Measurements from ENCODE around the gene NPIPA7.
"Not testable (repeated sequence)": the region's sequence is repeated elsewhere in the genome, so short reads cannot be mapped to it uniquely, and the experiment has no call there.

Gene NPIPA7

DNA sequence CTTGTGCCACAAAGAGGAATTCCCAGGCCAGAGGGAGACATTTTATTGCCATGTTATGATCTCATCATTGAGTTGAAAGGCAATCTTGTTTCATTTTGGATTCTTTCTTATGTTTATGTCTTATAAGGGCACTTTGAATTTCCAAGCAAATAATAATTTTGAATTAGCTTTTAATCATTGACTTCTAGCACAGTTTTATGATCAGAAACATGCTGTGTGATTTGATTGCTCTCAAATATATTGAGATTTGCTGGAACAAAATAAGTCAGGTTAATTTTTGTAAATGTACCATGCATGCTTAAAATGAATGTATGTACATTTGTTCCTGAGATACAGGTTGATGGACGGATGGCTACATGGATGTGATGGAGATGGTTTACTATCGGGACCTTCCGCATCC is at the start of gene NPIPA7:
Gene NPIPA7 (plus strand): TSS at position 301 of the 400 bp plus-strand sequence. CDS start 105 bp downstream, outside the sequence.
- DNase-seq (ENCODE audit: low spot score); in situ Hi-C loops (cut with MboI; ENCODE audit: low pct_unique_long_range_greater_than_20kb, low sequenced_read_pairs, unreplicated experiment): not testable (repeated sequence)

DNA sequence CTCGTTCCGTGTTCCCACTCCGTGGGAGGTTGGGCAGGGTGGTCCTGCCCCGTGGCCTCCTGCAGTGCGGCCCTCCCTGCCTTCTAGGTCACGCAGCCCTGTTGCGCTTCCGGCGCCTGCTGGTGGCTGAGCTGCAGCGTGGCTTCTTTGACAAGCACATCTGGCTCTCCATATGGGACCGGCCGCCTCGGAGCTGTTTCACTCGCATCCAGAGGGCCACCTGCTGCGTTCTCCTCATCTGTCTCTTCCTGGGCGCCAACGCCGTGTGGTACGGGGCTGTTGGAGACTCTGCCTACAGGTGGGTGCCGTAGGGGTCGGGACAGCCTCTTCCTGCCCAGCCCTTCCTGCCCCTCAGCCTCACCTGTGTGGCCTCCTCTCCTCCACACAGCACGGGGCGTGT is 47.5 kb upstream of the NPIPA7 start:
- DNase-seq (ENCODE audit: low spot score); in situ Hi-C loops (cut with MboI; ENCODE audit: low pct_unique_long_range_greater_than_20kb, low sequenced_read_pairs, unreplicated experiment): not testable (repeated sequence)

DNA sequence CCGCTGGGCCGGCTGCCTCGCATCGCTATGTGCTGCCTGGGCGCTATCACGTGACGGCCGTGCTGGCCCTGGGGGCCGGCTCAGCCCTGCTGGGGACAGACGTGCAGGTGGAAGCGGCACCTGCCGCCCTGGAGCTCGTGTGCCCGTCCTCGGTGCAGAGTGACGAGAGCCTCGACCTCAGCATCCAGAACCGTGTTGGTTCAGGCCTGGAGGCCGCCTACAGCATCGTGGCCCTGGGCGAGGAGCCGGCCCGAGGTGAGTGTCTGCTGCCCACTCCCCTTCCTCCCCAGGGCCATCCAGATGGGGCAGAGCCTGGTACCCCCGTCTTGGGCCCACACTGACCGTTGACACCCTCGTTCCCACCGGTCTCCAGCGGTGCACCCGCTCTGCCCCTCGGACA is 21.4 kb upstream of the NPIPA7 start:
- DNase-seq (ENCODE audit: low spot score); in situ Hi-C loops (cut with MboI; ENCODE audit: low pct_unique_long_range_greater_than_20kb, low sequenced_read_pairs, unreplicated experiment): not testable (repeated sequence)

DNA sequence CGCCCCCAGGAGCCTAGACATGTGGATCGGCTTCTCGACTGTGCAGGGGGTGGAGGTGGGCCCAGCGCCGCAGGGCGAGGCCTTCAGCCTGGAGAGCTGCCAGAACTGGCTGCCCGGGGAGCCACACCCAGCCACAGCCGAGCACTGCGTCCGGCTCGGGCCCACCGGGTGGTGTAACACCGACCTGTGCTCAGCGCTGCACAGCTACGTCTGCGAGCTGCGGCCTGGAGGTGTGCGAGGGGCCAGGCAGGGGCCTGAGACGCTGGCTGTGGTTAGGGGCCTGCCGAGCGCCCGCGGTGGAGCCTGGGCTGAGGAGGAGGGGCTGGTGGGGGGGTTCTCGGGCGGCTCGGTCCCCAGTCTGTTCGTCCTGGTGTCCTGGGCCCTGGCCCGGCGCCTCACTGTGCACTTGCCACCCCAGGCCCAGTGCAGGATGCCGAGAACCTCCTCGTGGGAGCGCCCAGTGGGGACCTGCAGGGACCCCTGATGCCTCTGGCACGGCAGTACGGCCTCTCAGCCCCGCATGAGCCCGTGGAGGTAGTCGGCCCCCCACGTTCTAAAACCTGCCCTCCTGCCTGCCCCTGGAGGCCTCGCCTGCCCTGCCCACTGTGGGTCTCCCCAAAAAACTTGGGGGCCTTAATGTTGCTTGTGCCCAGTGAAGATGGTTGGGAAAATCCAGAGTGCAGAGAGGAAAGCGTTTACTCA is 20.2 kb upstream of the NPIPA7 start:
- in situ Hi-C loops (cut with MboI; ENCODE audit: low pct_unique_long_range_greater_than_20kb, low sequenced_read_pairs, unreplicated experiment); DNase-seq (ENCODE audit: low spot score): not testable (repeated sequence)

DNA sequence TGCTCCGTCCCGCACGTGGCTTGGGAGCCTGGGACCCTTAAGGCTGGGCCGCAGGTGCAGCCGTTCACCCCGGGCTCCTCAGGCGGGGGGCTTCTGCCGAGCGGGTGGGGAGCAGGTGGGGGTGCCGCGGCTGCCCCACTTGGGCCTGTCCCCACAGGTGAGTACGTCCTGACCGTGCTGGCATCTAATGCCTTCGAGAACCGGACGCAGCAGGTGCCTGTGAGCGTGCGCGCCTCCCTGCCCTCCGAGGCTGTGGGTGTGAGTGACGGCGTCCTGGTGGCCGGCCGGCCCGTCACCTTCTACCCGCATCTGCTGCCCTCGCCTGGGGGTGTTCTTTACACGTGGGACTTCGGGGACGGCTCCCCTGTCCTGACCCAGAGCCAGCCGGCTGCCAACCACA is 15.3 kb upstream of the NPIPA7 start:
- not testable (repeated sequence) for DNase-seq (ENCODE audit: low spot score)

DNA sequence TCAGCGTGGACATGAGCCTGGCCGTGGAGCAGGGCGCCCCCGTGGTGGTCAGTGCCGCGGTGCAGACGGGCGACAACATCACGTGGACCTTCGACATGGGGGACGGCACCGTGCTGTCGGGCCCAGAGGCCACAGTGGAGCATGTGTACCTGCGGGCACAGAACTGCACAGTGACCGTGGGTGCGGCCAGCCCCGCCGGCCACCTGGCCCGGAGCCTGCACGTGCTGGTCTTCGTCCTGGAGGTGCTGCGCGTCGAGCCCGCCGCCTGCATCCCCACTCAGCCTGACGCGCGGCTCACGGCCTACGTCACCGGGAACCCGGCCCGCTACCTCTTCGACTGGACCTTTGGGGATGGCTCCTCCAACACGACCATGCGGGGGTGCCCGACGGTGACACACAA is 14.8 kb upstream of the NPIPA7 start:
- in situ Hi-C loops (cut with MboI; ENCODE audit: low pct_unique_long_range_greater_than_20kb, low sequenced_read_pairs, unreplicated experiment): not testable (repeated sequence)

More for the DNA sequence above, 15.3 kb upstream of the NPIPA7 start:
- in situ Hi-C loops (cut with MboI; ENCODE audit: low pct_unique_long_range_greater_than_20kb, low sequenced_read_pairs, unreplicated experiment): not testable (repeated sequence)

DNA sequence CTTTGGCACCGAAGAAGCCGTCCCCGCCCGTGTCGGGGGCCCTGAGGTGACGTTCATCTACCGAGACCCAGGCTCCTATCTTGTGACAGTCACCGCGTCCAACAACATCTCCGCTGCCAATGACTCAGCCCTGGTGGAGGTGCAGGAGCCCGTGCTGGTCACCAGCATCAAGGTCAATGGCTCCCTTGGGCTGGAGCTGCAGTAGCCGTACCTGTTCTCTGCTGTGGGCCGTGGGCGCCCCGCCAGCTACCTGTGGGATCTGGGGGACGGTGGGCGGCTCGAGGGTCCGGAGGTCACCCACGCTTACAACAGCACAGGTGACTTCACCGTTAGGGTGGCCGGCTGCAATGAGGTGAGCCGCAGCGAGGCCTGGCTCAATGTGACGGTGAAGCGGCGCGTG is 14.2 kb upstream of the NPIPA7 start:
- in situ Hi-C loops (cut with MboI; ENCODE audit: low pct_unique_long_range_greater_than_20kb, low sequenced_read_pairs, unreplicated experiment); DNase-seq (ENCODE audit: low spot score): not testable (repeated sequence)

More for the DNA sequence above, 14.8 kb upstream of the NPIPA7 start:
- DNase-seq (ENCODE audit: low spot score): not testable (repeated sequence)

DNA sequence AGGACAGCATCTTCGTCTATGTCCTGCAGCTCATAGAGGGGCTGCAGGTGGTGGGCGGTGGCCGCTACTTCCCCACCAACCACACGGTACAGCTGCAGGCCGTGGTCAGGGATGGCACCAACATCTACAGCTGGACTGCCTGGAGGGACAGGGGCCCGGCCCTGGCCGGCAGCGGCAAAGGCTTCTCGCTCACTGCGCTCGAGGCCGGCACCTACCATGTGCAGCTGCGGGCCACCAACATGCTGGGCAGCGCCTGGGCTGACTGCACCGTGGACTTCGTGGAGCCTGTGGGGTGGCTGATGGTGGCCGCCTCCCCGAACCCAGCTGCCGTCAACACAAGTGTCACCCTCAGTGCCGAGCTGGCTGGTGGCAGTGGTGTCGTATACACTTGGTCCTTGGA is 13.6 kb upstream of the NPIPA7 start:
- DNase-seq (ENCODE audit: low spot score); in situ Hi-C loops (cut with MboI; ENCODE audit: low pct_unique_long_range_greater_than_20kb, low sequenced_read_pairs, unreplicated experiment): not testable (repeated sequence)

DNA sequence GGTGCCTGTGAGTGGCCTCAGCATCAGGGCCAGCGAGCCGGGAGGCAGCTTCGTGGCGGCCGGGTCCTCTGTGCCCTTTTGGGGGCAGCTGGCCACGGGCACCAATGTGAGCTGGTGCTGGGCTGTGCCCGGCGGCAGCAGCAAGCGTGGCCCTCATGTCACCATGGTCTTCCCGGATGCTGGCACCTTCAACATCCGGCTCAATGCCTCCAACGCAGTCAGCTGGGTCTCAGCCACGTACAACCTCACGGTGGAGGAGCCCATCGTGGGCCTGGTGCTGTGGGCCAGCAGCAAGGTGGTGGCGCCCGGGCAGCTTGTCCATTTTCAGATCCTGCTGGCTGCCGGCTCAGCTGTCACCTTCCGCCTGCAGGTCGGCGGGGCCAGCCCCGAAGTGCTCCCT is 13.1 kb upstream of the NPIPA7 start:
- DNase-seq (ENCODE audit: low spot score); in situ Hi-C loops (cut with MboI; ENCODE audit: low pct_unique_long_range_greater_than_20kb, low sequenced_read_pairs, unreplicated experiment): not testable (repeated sequence)

DNA sequence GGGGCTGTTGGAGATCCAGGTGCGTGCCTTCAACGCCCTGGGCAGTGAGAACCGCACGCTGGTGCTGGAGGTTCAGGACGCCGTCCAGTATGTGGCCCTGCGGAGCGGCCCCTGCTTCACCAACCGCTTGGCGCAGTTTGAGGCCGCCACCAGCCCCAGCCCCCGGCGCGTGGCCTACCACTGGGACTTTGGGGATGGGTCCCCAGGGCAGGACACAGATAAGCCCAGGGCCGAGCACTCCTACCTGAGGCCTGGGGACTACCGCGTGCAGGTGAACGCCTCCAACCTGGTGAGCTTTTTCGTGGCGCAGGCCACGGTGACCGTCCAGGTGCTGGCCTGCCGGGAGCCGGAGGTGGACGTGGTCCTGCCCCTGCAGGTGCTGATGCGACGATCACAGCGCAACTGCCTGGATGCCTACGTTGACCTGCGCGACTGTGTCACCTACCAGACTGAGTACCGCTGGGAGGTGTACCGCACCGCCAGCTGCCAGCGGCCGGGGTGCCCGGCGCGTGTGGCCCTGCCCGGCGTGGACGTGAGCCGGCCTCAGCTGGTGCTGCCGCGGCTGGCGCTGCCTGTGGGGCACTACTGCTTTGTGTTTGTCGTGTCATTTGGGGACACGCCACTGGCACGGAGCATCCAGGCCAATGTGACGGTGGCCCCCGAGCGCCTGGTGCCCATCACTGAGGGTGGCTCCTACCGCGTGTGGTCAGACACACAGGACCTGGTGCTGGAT is 12.2 kb upstream of the NPIPA7 start:
- DNase-seq (ENCODE audit: low spot score); in situ Hi-C loops (cut with MboI; ENCODE audit: low pct_unique_long_range_greater_than_20kb, low sequenced_read_pairs, unreplicated experiment): not testable (repeated sequence)

DNA sequence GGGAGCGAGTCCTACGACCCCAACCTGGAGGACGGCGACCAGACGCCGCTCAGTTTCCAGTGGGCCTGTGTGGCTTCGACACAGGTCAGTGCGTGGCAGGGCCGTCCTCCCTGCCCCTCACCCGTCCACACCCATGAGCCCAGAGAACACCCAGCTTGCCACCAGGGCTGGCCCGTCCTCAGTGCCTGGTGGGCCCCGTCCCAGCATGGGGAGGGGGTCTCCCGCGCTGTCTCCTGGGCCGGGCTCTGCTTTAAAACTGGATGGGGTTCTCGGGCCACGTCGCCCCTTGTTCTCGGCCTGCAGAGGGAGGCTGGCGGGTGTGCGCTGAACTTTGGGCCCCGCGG is 11.7 kb upstream of the NPIPA7 start:
- in situ Hi-C loops (cut with MboI; ENCODE audit: low pct_unique_long_range_greater_than_20kb, low sequenced_read_pairs, unreplicated experiment); DNase-seq (ENCODE audit: low spot score): not testable (repeated sequence)

DNA sequence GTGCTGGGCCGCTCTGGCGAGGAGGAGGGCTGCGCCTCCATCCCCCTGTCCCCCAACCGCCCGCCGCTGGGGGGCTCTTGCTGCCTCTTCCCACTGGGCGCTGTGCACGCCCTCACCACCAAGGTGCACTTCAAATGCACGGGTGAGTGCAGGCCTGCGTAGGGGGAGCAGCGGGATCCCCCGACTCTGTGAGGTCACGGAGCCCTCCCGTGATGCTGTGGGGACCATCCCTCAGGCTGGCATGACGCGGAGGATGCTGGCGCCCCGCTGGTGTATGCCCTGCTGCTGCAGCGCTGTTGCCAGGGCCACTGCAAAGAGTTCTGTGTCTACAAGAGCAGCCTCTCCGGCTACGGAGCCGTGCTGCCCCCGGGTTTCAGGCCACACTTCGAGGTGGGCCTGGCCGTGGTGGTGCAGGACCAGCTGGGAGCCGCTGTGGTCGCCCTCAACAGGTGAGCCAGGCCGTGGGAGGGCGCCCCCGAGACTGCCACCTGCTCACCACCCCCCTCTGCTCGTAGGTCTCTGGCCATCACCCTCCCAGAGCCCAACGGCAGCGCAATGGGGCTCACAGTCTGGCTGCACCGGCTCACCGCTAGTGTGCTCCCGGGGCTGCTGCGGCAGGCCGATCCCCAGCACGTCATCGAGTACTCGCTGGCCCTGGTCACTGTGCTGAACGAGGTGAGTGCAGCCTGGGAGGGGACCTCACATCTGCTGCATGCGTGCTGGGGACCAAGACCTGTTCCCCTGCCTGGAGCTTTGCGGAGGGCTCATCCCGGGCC is 9.7 kb upstream of the NPIPA7 start:
- DNase-seq (ENCODE audit: low spot score); in situ Hi-C loops (cut with MboI; ENCODE audit: low pct_unique_long_range_greater_than_20kb, low sequenced_read_pairs, unreplicated experiment): not testable (repeated sequence)

DNA sequence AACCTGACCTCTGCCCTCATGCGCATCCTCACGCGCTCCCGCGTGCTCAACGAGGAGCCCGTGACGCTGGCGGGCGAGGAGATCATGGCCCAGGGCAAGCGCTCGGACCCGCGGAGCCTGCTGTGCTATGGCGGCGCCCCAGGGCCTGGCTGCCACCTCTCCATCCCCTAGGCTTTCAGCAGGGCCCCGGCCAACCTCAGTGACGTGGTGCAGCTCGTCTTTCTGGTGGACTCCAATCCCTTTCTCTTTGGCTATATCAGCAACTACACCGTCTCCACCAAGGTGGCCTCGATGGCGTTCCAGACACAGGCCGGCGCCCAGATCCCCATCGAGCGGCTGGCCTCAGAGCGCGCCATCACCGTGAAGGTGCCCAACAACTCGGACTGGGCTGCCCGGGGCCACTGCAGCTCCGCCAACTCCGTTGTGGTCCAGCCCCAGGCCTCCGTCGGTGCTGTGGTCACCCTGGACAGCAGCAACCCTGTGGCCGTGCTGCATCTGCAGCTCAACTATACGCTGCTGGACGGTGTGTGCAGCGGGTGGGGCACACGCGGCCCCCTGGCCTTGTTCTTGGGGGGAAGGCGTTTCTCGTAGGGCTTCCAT is 7.7 kb upstream of the NPIPA7 start:
- DNase-seq (ENCODE audit: low spot score); in situ Hi-C loops (cut with MboI; ENCODE audit: low pct_unique_long_range_greater_than_20kb, low sequenced_read_pairs, unreplicated experiment): not testable (repeated sequence)

DNA sequence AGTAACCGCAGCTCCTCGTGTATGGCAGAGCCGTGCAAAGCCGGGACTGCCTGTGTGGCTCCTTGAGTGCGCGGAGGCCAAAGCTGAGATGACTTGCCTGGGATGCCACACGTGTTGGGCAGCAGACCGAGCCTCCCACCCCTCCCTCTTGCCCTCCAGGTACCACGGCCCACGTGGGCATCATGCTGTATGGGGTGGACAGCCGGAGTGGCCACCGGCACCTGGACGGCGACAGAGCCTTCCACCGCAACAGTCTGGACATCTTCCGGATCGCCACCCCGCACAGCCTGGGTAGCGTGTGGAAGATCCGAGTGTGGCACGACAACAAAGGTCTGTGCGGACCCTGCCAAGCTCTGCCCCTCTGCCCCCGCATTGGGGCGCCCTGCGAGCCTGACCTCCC is 4.7 kb upstream of the NPIPA7 start:
- DNase-seq (ENCODE audit: low spot score); in situ Hi-C loops (cut with MboI; ENCODE audit: low pct_unique_long_range_greater_than_20kb, low sequenced_read_pairs, unreplicated experiment): not testable (repeated sequence)

DNA sequence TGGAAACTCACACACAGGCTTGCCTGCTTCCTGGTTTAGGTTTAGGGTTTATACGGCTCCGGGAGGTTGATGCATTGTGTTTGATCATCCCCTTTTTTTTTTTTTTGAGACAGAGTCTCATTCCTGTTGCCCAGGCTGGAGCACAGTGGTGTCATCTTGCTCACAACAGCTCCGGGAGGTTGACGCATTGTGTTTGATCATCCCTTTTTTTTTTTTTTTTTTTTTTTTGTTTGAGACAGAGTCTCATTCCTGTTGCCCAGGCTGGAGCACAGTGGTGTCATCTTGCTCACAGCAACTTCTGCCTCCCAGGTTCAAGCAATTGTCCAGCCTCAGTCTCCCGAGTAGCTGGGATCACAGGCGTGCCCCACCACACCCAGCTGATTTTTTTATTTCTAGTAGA is 20.7 kb downstream of the NPIPA7 start:
- in situ Hi-C loops (cut with MboI; ENCODE audit: low pct_unique_long_range_greater_than_20kb, low sequenced_read_pairs, unreplicated experiment); DNase-seq (ENCODE audit: low spot score): not testable (repeated sequence)

DNA sequence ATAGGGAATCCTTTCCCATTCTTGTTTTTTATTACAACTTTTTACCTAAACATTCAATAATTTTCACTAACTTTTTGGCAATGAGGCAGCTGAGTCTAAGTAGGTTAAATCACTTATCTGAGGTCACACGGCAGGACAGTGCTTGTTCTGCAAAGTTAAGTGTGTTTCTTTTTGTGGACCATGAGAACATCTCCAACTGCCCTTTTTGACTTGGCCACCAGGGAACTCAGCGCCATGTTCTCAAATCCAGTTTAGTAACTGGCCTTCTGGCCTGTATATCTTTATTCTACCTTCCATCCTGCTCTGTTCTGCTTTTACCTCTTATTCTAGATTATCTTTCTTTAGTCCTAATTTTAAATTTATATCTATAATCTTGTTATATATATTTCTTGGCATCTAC is 23.4 kb downstream of the NPIPA7 start:
- in situ Hi-C loops (cut with MboI; ENCODE audit: low pct_unique_long_range_greater_than_20kb, low sequenced_read_pairs, unreplicated experiment): not testable (repeated sequence)

DNA sequence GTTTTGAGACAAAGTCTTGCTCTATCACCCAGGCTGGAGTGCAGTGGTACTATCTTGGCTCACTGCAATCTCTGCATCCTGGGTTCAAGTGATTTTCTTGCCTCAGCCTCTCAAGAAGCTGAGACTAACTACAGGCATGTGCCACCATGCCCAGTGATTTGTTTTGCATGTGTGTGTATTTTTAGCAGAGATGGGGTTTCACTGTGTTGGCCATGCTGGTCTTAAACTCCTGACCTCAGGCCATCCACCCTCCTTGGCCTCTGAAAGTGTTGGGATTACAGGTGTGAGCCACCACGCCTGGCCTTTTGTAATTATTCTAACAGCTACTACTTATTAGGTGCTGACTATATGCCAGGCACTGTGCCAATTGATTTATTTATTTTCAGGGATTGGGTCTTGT is 25.3 kb downstream of the NPIPA7 start:
- in situ Hi-C loops (cut with MboI; ENCODE audit: low pct_unique_long_range_greater_than_20kb, low sequenced_read_pairs, unreplicated experiment); DNase-seq (ENCODE audit: low spot score): not testable (repeated sequence)

More for the DNA sequence above, 23.4 kb downstream of the NPIPA7 start:
- not testable (repeated sequence) for DNase-seq (ENCODE audit: low spot score)

DNA sequence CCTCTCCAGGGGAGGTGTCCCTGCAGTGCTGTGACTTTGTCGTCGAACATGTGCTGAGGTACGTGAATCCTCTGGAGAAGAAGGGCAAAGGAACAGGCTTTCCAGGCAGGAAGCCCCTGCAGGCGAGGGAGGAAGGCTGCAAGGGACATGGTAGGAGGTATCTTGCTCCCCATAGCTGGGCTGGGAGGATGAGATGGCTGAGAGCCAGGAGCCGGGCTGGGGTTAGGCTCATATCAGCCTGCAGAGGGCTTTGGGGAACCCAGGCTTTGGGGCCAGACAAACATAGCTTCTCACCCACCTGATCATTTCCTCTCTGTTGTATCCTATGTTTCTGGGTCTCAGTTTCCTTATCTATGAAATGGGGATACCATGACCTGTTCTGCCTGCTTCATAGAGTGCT is 26.5 kb downstream of the NPIPA7 start:
- in situ Hi-C loops (cut with MboI; ENCODE audit: low pct_unique_long_range_greater_than_20kb, low sequenced_read_pairs, unreplicated experiment); DNase-seq (ENCODE audit: low spot score): not testable (repeated sequence)

All from GM13977 (cell line).